Stimulated activated CD4-positive, alpha-beta T cell treated with anti-CD3 and anti-CD28 coated beads, Interleukin-4, amount 100 ng/mL, for 1 hour (primary cell): ENCODE results near the gene GLT1D1.

Source experiments
- DNase-seq: peaks from one replicate; pipeline ENCODE4 v3.0.0-alpha.2; 2020

GLT1D1 gene

GRCh38 chr12:128969480-128970055 is 116.3 kb downstream of the GLT1D1 start:
- no peak for DNase-seq

- DNase-seq = no peak
Observed at GRCh38 chr12:128970110-128970509, 116.8 kb downstream of the GLT1D1 start.

- DNase-seq = no peak
Observed at GRCh38 chr12:128970941-128971340, 117.7 kb downstream of the GLT1D1 start.

GRCh38 chr12:128971802-128972201 is 118.5 kb downstream of the GLT1D1 start:
- DNase-seq = no peak

- no peak for DNase-seq
Observed at GRCh38 chr12:128973883-128974681, 120.8 kb downstream of the GLT1D1 start.

GRCh38 chr12:128974881-128975280 is 121.6 kb downstream of the GLT1D1 start:
- no peak for DNase-seq

- DNase-seq = peak; percentile 11
Observed at GRCh38 chr12:128976120-128976738, 123.0 kb downstream of the GLT1D1 start.

GRCh38 chr12:128977441-128977840 is 124.2 kb downstream of the GLT1D1 start:
- DNase-seq = no peak

GRCh38 chr12:128978067-128978466 is 124.8 kb downstream of the GLT1D1 start:
- DNase-seq = no peak

- no peak for DNase-seq
Observed at GRCh38 chr12:128980623-128981022, 127.3 kb downstream of the GLT1D1 start.

- DNase-seq = no peak
Observed at GRCh38 chr12:128981971-128982533, 128.8 kb downstream of the GLT1D1 start.

GRCh38 chr12:128982933-128983332 is 129.7 kb downstream of the GLT1D1 start:
- no peak for DNase-seq

GRCh38 chr12:128983371-128983770 is 130.1 kb downstream of the GLT1D1 start:
- no peak for DNase-seq

GRCh38 chr12:128986957-128987356 is 133.7 kb downstream of the GLT1D1 start:
- DNase-seq = no peak

GRCh38 chr12:128989287-128989686 is 136.0 kb downstream of the GLT1D1 start:
- no peak for DNase-seq

- no peak for DNase-seq
Observed at GRCh38 chr12:128991716-128992115, 138.4 kb downstream of the GLT1D1 start.

- DNase-seq = no peak
Observed at GRCh38 chr12:128992116-128992515, 138.8 kb downstream of the GLT1D1 start.

- DNase-seq = no peak
Observed at GRCh38 chr12:128992550-128992949, 139.3 kb downstream of the GLT1D1 start.

- no peak for DNase-seq
Observed at GRCh38 chr12:128994856-128995255, 141.6 kb downstream of the GLT1D1 start.

- DNase-seq = no peak
Observed at GRCh38 chr12:128995619-128996018, 142.3 kb downstream of the GLT1D1 start.

- no peak for DNase-seq
Observed at GRCh38 chr12:129001826-129002225, 148.5 kb downstream of the GLT1D1 start.

GRCh38 chr12:129002427-129002826 is 149.1 kb downstream of the GLT1D1 start:
- DNase-seq = no peak

- no peak for DNase-seq
Observed at GRCh38 chr12:129005416-129005815, 152.1 kb downstream of the GLT1D1 start.

- no peak for DNase-seq
Observed at GRCh38 chr12:129005829-129006228, 152.6 kb downstream of the GLT1D1 start.
